HCEC 1CT (cell line): ENCODE results near the gene GPX3.

Experiments
- DNase-seq: peaks from one replicate; pipeline ENCODE4 v3.0.0-alpha.2; 2017

The GPX3 gene

GRCh38 chr5:151014680-151015343, 5.6 kb upstream of the GPX3 start:
- no peak for DNase-seq

GRCh38 chr5:151015974-151016587, 4.3 kb upstream of the GPX3 start:
- no peak for DNase-seq

- no peak for DNase-seq
Measured at GRCh38 chr5:151016700-151017099, 3.7 kb upstream of the GPX3 start.

- DNase-seq: no peak
Measured at GRCh38 chr5:151017897-151018296, 2.5 kb upstream of the GPX3 start.

GRCh38 chr5:151018846-151019245, 1.5 kb upstream of the GPX3 start:
- no peak for DNase-seq

GRCh38 chr5:151019331-151019730, 1.1 kb upstream of the GPX3 start:
- DNase-seq: no peak

- DNase-seq: no peak
Measured at GRCh38 chr5:151021746-151022145, 1.4 kb downstream of the GPX3 start.

- no peak for DNase-seq
Measured at GRCh38 chr5:151022511-151023018, 2.2 kb downstream of the GPX3 start.

GRCh38 chr5:151023047-151023615, 2.7 kb downstream of the GPX3 start:
- DNase-seq: no peak

- DNase-seq: peak; percentile 38
Measured at GRCh38 chr5:151023651-151024050, 3.3 kb downstream of the GPX3 start.

- no peak for DNase-seq
Measured at GRCh38 chr5:151024440-151025249, 4.3 kb downstream of the GPX3 start.

GRCh38 chr5:151025250-151025606, 4.8 kb downstream of the GPX3 start:
- DNase-seq: no peak

- DNase-seq: no peak
Measured at GRCh38 chr5:151026088-151026487, 5.7 kb downstream of the GPX3 start.

- no peak for DNase-seq
Measured at GRCh38 chr5:151026679-151027078, 6.3 kb downstream of the GPX3 start.

- no peak for DNase-seq
Measured at GRCh38 chr5:151027961-151028479, 7.6 kb downstream of the GPX3 start.

- DNase-seq: no peak
Measured at GRCh38 chr5:151028717-151029116, 8.3 kb downstream of the GPX3 start.

GRCh38 chr5:151029179-151030055, 9.0 kb downstream of the GPX3 start:
- DNase-seq: no peak

- DNase-seq: no peak
Measured at GRCh38 chr5:151030056-151030336, 9.6 kb downstream of the GPX3 start.

- DNase-seq: no peak
Measured at GRCh38 chr5:151030379-151030778, 10.0 kb downstream of the GPX3 start.

- DNase-seq: no peak
Measured at GRCh38 chr5:151031554-151031953, 11.2 kb downstream of the GPX3 start.

GRCh38 chr5:151033217-151033934, 13.0 kb downstream of the GPX3 start:
- no peak for DNase-seq
